HepG2 (cell line): ENCODE data around the gene GNG7. TPM values are rescaled to one million over a fixed set of nuclear protein-coding genes. Genes with fewer than 3 reads are reported as not detected.
A peak's percentile ranks its signal among the peaks of the same experiment; 100 is the strongest.

ENCODE experiments used
- ASH2L ChIP-seq: fragments of 300-600, 200-600 bp; sonication (generic); IDR thresholded peaks from 2 replicates; pipeline ENCODE4 v1.7.0; 2017; ENCODE audit warnings: low read depth, mild to moderate bottlenecking, moderate library complexity, mixed read lengths, low read length; ENCODE audit not compliant: insufficient read length
- CAMTA2 ChIP-seq: sonication (generic); formaldehyde crosslinking; IDR thresholded peaks from 2 replicates; pipeline ENCODE4 v1.4.0; 2020; ENCODE audit warnings: mild to moderate bottlenecking, missing genetic modification reagents, borderline replicate concordance
- CCDC6 ChIP-seq: sonication (generic); formaldehyde crosslinking; IDR thresholded peaks from 2 replicates; pipeline ENCODE4 v1.8.1; 2022; ENCODE audit warnings: mild to moderate bottlenecking, missing genetic modification reagents, moderate library complexity
- CHD4 ChIP-seq: fragments of 200-600 bp; sonication (generic); IDR thresholded peaks from 2 replicates; pipeline ENCODE4 v1.7.0; 2017; ENCODE audit warnings: mild to moderate bottlenecking, low read length, borderline replicate concordance
- KDM4B ChIP-seq: sonication (generic); formaldehyde crosslinking; IDR thresholded peaks from 2 replicates; pipeline ENCODE4 v1.4.0; 2020; ENCODE audit warnings: missing genetic modification reagents
- MED8 ChIP-seq: sonication (generic); formaldehyde crosslinking; IDR thresholded peaks from 2 replicates; pipeline ENCODE4 v1.8.1; 2023; ENCODE audit warnings: mild to moderate bottlenecking, missing genetic modification reagents; ENCODE audit not compliant: insufficient replicate concordance
- MTA1 ChIP-seq: sonication (generic); formaldehyde crosslinking; IDR thresholded peaks from 2 replicates; pipeline ENCODE4 v1.4.0; 2020; ENCODE audit warnings: missing genetic modification reagents, mild to moderate bottlenecking, borderline replicate concordance
- MXD3 ChIP-seq: IDR thresholded peaks from 2 replicates; pipeline ENCODE4 v1.6.1; 2016; ENCODE audit warnings: mild to moderate bottlenecking, missing biosample characterization, missing genetic modification reagents
- NFKB2 ChIP-seq: sonication (generic); formaldehyde crosslinking; IDR thresholded peaks from 2 replicates; pipeline ENCODE4 v1.4.0; 2020; ENCODE audit warnings: missing genetic modification reagents, borderline replicate concordance
- POGZ ChIP-seq: sonication (generic); formaldehyde crosslinking; IDR thresholded peaks from 2 replicates; pipeline ENCODE4 v1.4.0; 2020; ENCODE audit warnings: mild to moderate bottlenecking, missing genetic modification reagents
- POLR2AphosphoS2 ChIP-seq: IDR thresholded peaks from 2 replicates; pipeline ENCODE4 v1.6.1; 2011; ENCODE audit warnings: low read depth, low read length, improper control_type of control experiment
- PRDM10 ChIP-seq: sonication (generic); formaldehyde crosslinking; IDR thresholded peaks from 2 replicates; pipeline ENCODE4 v1.4.0; 2020; ENCODE audit warnings: low read depth, missing genetic modification reagents
- SMYD3 ChIP-seq: sonication (generic); formaldehyde crosslinking; IDR thresholded peaks from 2 replicates; pipeline ENCODE4 v1.8.1; 2023; ENCODE audit warnings: mild to moderate bottlenecking, missing genetic modification reagents
- TERF1 ChIP-seq: sonication (generic); formaldehyde crosslinking; IDR thresholded peaks from 2 replicates; pipeline ENCODE4 v1.8.0; 2022; ENCODE audit warnings: mild to moderate bottlenecking, missing genetic modification reagents, moderate library complexity
- ZNF20 ChIP-seq: sonication (generic); formaldehyde crosslinking; IDR thresholded peaks from 2 replicates; pipeline ENCODE4 v1.4.0; 2020; ENCODE audit warnings: mild to moderate bottlenecking, moderate library complexity, missing genetic modification reagents
- ZNF333 ChIP-seq: sonication (generic); formaldehyde crosslinking; IDR thresholded peaks from 2 replicates; pipeline ENCODE4 v1.4.0; 2020; ENCODE audit warnings: mild to moderate bottlenecking, missing genetic modification reagents, borderline replicate concordance
- ZNF350 ChIP-seq: sonication (generic); formaldehyde crosslinking; IDR thresholded peaks from 2 replicates; pipeline ENCODE4 v1.4.0; 2020; ENCODE audit warnings: mild to moderate bottlenecking, low read depth, missing genetic modification reagents, borderline replicate concordance
- ZNF414 ChIP-seq: sonication (generic); formaldehyde crosslinking; IDR thresholded peaks from 2 replicates; pipeline ENCODE4 v1.5.0; 2020; ENCODE audit warnings: missing genetic modification reagents
- ZNF564 ChIP-seq: sonication (generic); formaldehyde crosslinking; IDR thresholded peaks from 2 replicates; pipeline ENCODE4 v1.8.1; 2023; ENCODE audit warnings: mild to moderate bottlenecking, missing genetic modification reagents
- ZNF784 ChIP-seq: sonication (generic); formaldehyde crosslinking; IDR thresholded peaks from 2 replicates; pipeline ENCODE4 v1.5.1; 2020; ENCODE audit warnings: missing genetic modification reagents, mild to moderate bottlenecking, borderline replicate concordance
- ZSCAN30 ChIP-seq: sonication (generic); formaldehyde crosslinking; IDR thresholded peaks from 2 replicates; pipeline ENCODE4 v1.5.0; 2020; ENCODE audit warnings: mild to moderate bottlenecking, missing genetic modification reagents
- polyA plus RNA-seq, 8 experiments: library from polyadenylated mRNA; depleted of rRNA in 3 of 8; stranded (reverse) in 7 of 8; unstranded in 1 of 8; fragments of >200 nt; fragmentation: Illumina TruSeq in 4 of 8; extraction: Trizol in 4 of 8; gene quantifications; 2 replicates each; pipeline versions ENCODE4 v1.2.1 to v1.2.3, GENCODE V29; 2011 to 2016; ENCODE audit warnings: low read depth in 4 of 8, missing spikeins in 1 of 8, mixed read lengths in 1 of 8; ENCODE audit not compliant: insufficient read depth in 1 of 8
- total RNA-seq, 5 experiments: library from RNA; depleted of rRNA; stranded (reverse); fragments of >200 nt; fragmentation: Illumina TruSeq; extraction: Trizol; gene quantifications; 2 replicates each; pipeline ENCODE4 v1.2.3, GENCODE V29; 2016; ENCODE audit warnings: low read depth in 1 of 5

Gene GNG7
- total and polyA plus RNA-seq, 2 of the 13 experiments (the other 11 are each of a cell fraction or from before 2014, with no cell fraction given): 1.4 to 3.3 TPM

- peak; percentile 92; the same call in 1 of the 2 replicates for TF ChIP-seq MTA1 (CRISPR knock-in tag)
- TF ChIP-seq NFKB2 (CRISPR knock-in tag): peak; percentile 74; the same call in 1 of the 2 replicates
- TF ChIP-seq ZNF333 (CRISPR knock-in tag): peak; percentile 71; the same call in 1 of the 2 replicates
- TF ChIP-seq TERF1: no peak
- TF ChIP-seq ZNF414 (CRISPR knock-in tag): peak; percentile 74; the same call in 1 of the 2 replicates
- TF ChIP-seq CCDC6: peak; percentile 85
- no peak for TF ChIP-seq ZNF784 (CRISPR knock-in tag)
- peak; percentile 63; the same call in 1 of the 2 replicates for TF ChIP-seq SMYD3 (CRISPR knock-in tag)
- no peak for TF ChIP-seq POLR2AphosphoS2
- peak; percentile 85; the same call in 1 of the 2 replicates for TF ChIP-seq MXD3
- peak; percentile 76; the same call in 1 of the 2 replicates for TF ChIP-seq KDM4B (CRISPR knock-in tag)
- peak; percentile 93; the same call in 1 of the 2 replicates for TF ChIP-seq ZNF350 (CRISPR knock-in tag)
- peak; percentile 92 for TF ChIP-seq MED8 (CRISPR knock-in tag)
- TF ChIP-seq ASH2L: peak; percentile 57
- peak; percentile 86; the same call in 1 of the 2 replicates for TF ChIP-seq ZNF564 (CRISPR knock-in tag)
- peak; percentile 86; the same call in 1 of the 2 replicates for TF ChIP-seq CAMTA2 (CRISPR knock-in tag)
- TF ChIP-seq PRDM10: peak; percentile 62; the same call in 1 of the 2 replicates
- TF ChIP-seq ZNF20 (CRISPR knock-in tag): peak; percentile 90; the same call in 1 of the 2 replicates
- TF ChIP-seq CHD4: no peak
- TF ChIP-seq ZSCAN30 (CRISPR knock-in tag): peak; percentile 92
- TF ChIP-seq POGZ (CRISPR knock-in tag): peak; percentile 87
Observed at GRCh38 chr19:2462635-2463421, 239.7 kb downstream of the GNG7 start (continued).
